Large intestine (tissue), 3 donors: ENCODE data around the gene BCL2L12. TPM values are rescaled to one million over a fixed set of nuclear protein-coding genes. Genes with fewer than 3 reads are reported as not detected.

Experiments used
- DNase-seq, 2 donors: peaks; one replicate each; pipeline versions ENCODE4 v3.0.0 to v3.0.0-alpha.2; 2013
- H3K27ac ChIP-seq: one replicate; pipeline ENCODE4 v1.5.1; 2013; ENCODE audit warnings: low read length
- H3K27me3 ChIP-seq: 2 replicates; pipeline ENCODE4 v1.6.1; 2013; ENCODE audit warnings: low read length; ENCODE audit not compliant: control insufficient read depth, insufficient read depth
- H3K36me3 ChIP-seq: 2 replicates; pipeline ENCODE4 v1.6.1; 2013; ENCODE audit warnings: low read length; ENCODE audit not compliant: control insufficient read depth, insufficient read depth
- H3K4me1 ChIP-seq: one replicate; pipeline ENCODE4 v1.6.1; 2013; ENCODE audit warnings: low read length; ENCODE audit not compliant: control insufficient read depth, insufficient read depth
- H3K4me3 ChIP-seq: one replicate; pipeline ENCODE4 v1.5.1; 2013; ENCODE audit warnings: low read length
- H3K9me3 ChIP-seq: one replicate; pipeline ENCODE4 v1.6.1; 2013; ENCODE audit warnings: mild to moderate bottlenecking, low read depth, low read length, moderate library complexity; ENCODE audit not compliant: control insufficient read depth
- WGBS: methylation state at CpG from one replicate; pipeline ENCODE4 v1.1.5; 2013; ENCODE audit warnings: low lambda C conversion rate; ENCODE audit not compliant: insufficient coverage; 5-methylcytosine and 5-hydroxymethylcytosine counted together
- polyA plus RNA-seq: library from polyadenylated mRNA; unstranded; fragments of 120-200 nt; gene quantifications from one replicate; pipeline ENCODE4 v1.2.1, GENCODE V29; 2013

Gene BCL2L12
- polyA plus RNA-seq, 1 donor: 22.4 TPM

- Histone ChIP-seq H3K27me3 (no peaks in the 10 kb centered on the region), H3K27ac (no peak overlapping the region), H3K4me1 (no peaks in the 10 kb centered on the region), H3K36me3 (peaks cover 80% of the 10 kb centered on the region), H3K9me3 (peaks cover 4% of the 10 kb centered on the region), H3K4me3 (no peak overlapping the region)
- DNase-seq: no peak
- no CpG with 5 or more reads among the region's 13 CpGs for WGBS
Measured at GRCh38 chr19:49653466-49653806, 12.3 kb upstream of the BCL2L12 start.

- Histone ChIP-seq H3K27ac (no peak overlapping the region), H3K4me1 (no peaks in the 10 kb centered on the region), H3K4me3 (no peak overlapping the region), H3K9me3 (peaks cover 4% of the 10 kb centered on the region), H3K27me3 (no peaks in the 10 kb centered on the region), H3K36me3 (peaks cover 85% of the 10 kb centered on the region)
- no CpG with 5 or more reads among the region's 10 CpGs for WGBS
- no peak for DNase-seq
Measured at GRCh38 chr19:49654581-49654980, 11.2 kb upstream of the BCL2L12 start.

- WGBS: 80% methylated on average over 3 of the region's 23 CpGs
- H3K9me3 ChIP-seq: peaks cover 4% of the 10 kb centered on the region
- no peaks in the 10 kb centered on the region for H3K4me1 ChIP-seq
- peaks cover 86% of the 10 kb centered on the region for H3K36me3 ChIP-seq
- H3K27me3 ChIP-seq: no peaks in the 10 kb centered on the region
- DNase-seq: no peak
- H3K27ac ChIP-seq: no peak overlapping the region
- H3K4me3 ChIP-seq: no peak overlapping the region
Measured at GRCh38 chr19:49655570-49656455, 9.9 kb upstream of the BCL2L12 start.

GRCh38 chr19:49656456-49657109 is 9.2 kb upstream of the BCL2L12 start:
- H3K27ac ChIP-seq: no peak overlapping the region
- WGBS: 100% methylated on average over 1 of the region's 17 CpGs
- H3K27me3 ChIP-seq: no peaks in the 10 kb centered on the region
- no peak for DNase-seq
- H3K4me1 ChIP-seq: no peaks in the 10 kb centered on the region
- H3K4me3 ChIP-seq: no peak overlapping the region
- H3K36me3 ChIP-seq: peaks cover 89% of the 10 kb centered on the region
- peaks cover 4% of the 10 kb centered on the region for H3K9me3 ChIP-seq

GRCh38 chr19:49657493-49658138 is 8.1 kb upstream of the BCL2L12 start:
- DNase-seq: no peak
- Histone ChIP-seq H3K27me3 (no peaks in the 10 kb centered on the region), H3K9me3 (no peaks in the 10 kb centered on the region), H3K4me1 (no peaks in the 10 kb centered on the region), H3K27ac (no peak overlapping the region), H3K36me3 (peaks cover 95% of the 10 kb centered on the region), H3K4me3 (no peak overlapping the region)
- no CpG with 5 or more reads among the region's 22 CpGs for whole genome bisulfite sequencing

GRCh38 chr19:49658139-49658517 is 7.6 kb upstream of the BCL2L12 start:
- Histone ChIP-seq H3K4me3 (no peak overlapping the region), H3K9me3 (no peaks in the 10 kb centered on the region), H3K36me3 (peaks cover 95% of the 10 kb centered on the region), H3K4me1 (no peaks in the 10 kb centered on the region), H3K27ac (no peak overlapping the region), H3K27me3 (no peaks in the 10 kb centered on the region)
- no peak for DNase-seq
- no CpG with 5 or more reads among the region's 15 CpGs for WGBS

- peaks cover 90% of the 10 kb centered on the region for H3K36me3 ChIP-seq
Measured at GRCh38 chr19:49658566-49659442, 6.9 kb upstream of the BCL2L12 start.

GRCh38 chr19:49660338-49660961 is 5.3 kb upstream of the BCL2L12 start:
- Histone ChIP-seq H3K9me3 (no peaks in the 10 kb centered on the region), H3K27me3 (no peaks in the 10 kb centered on the region), H3K4me3 (no peak overlapping the region), H3K4me1 (peaks cover 8% of the 10 kb centered on the region), H3K36me3 (peaks cover 75% of the 10 kb centered on the region), H3K27ac (no peak overlapping the region)
- DNase-seq: no peak
- WGBS: no CpG with 5 or more reads among the region's 15 CpGs

More at GRCh38 chr19:49658566-49659442, 6.9 kb upstream of the BCL2L12 start:
- no peaks in the 10 kb centered on the region for H3K9me3 ChIP-seq
- peaks cover 4% of the 10 kb centered on the region for H3K4me1 ChIP-seq
- no peak for DNase-seq
- no CpG with 5 or more reads among the region's 12 CpGs for WGBS
- H3K27ac ChIP-seq: no peak overlapping the region
- H3K27me3 ChIP-seq: no peaks in the 10 kb centered on the region
- H3K4me3 ChIP-seq: no peak overlapping the region

- H3K4me3 ChIP-seq: no peak overlapping the region
- H3K36me3 ChIP-seq: peaks cover 60% of the 10 kb centered on the region
- no peaks in the 10 kb centered on the region for H3K27me3 ChIP-seq
- peaks cover 13% of the 10 kb centered on the region for H3K4me1 ChIP-seq
- H3K9me3 ChIP-seq: no peaks in the 10 kb centered on the region
- DNase-seq: no peak
- no CpG with 5 or more reads among the region's 16 CpGs for WGBS
- no peak overlapping the region for H3K27ac ChIP-seq
Measured at GRCh38 chr19:49662011-49662410, 3.7 kb upstream of the BCL2L12 start.
